DOHH2 (cell line): ENCODE data around the gene CGNL1.

Source experiments
- H3F3A ChIP-seq: fragments of 200-600 bp; sonication (generic), shearing (Covaris generic); 2 replicates; pipeline ENCODE4 v1.6.0; 2016; ENCODE audit warnings: antibody characterized with exemption, mild to moderate bottlenecking; ENCODE audit not compliant: control insufficient read depth, insufficient read depth
- H3K27ac ChIP-seq: fragments of 200-600 bp; sonication (generic); 2 replicates; pipeline ENCODE4 v1.5.1; 2014; ENCODE audit warnings: low read depth, mild to moderate bottlenecking, low read length, moderate library complexity
- H3K27me3 ChIP-seq: fragments of 200-600 bp; sonication (generic); 2 replicates; pipeline ENCODE4 v1.6.1; 2014; ENCODE audit warnings: mild to moderate bottlenecking, low read length, mixed read lengths; ENCODE audit not compliant: control insufficient read depth
- H3K36me3 ChIP-seq: fragments of 200-600 bp; sonication (generic); 2 replicates; pipeline ENCODE4 v1.6.1; 2014; ENCODE audit warnings: mild to moderate bottlenecking, low read length, moderate library complexity, mixed read lengths; ENCODE audit not compliant: control insufficient read depth
- H3K4me1 ChIP-seq: fragments of 200-600 bp; sonication (generic); 2 replicates; pipeline ENCODE4 v1.6.1; 2014; ENCODE audit warnings: mild to moderate bottlenecking, low read length, mixed read lengths; ENCODE audit not compliant: control insufficient read depth
- H3K4me2 ChIP-seq: fragments of 200-600 bp; sonication (generic); 2 replicates; pipeline ENCODE4 v1.6.0; 2014; ENCODE audit warnings: mild to moderate bottlenecking, low read length, moderate library complexity
- H3K4me3 ChIP-seq: fragments of 200-600 bp; sonication (generic); 2 replicates; pipeline ENCODE4 v1.5.1; 2014; ENCODE audit warnings: mild to moderate bottlenecking, low read length, mixed read lengths
- H3K79me2 ChIP-seq: fragments of 200-600 bp; sonication (generic); 2 replicates; pipeline ENCODE4 v1.6.1; 2014; ENCODE audit warnings: mild to moderate bottlenecking, low read length, mixed read lengths; ENCODE audit not compliant: control insufficient read depth
- H3K9me2 ChIP-seq: fragments of 200-600 bp; sonication (generic); replicated peaks from 2 replicates; pipeline ENCODE4 v1.6.1; 2014; ENCODE audit warnings: mild to moderate bottlenecking, low read length, mixed read lengths; ENCODE audit not compliant: control insufficient read depth
- H3K9me3 ChIP-seq: fragments of 200-600 bp; sonication (generic); 2 replicates; pipeline ENCODE4 v1.6.1; 2014; ENCODE audit warnings: antibody characterized with exemption, low read length, mixed read lengths; ENCODE audit not compliant: control insufficient read depth, insufficient read depth
- H4K20me1 ChIP-seq: fragments of 200-600 bp; sonication (generic); 2 replicates; pipeline ENCODE4 v1.6.0; 2014; ENCODE audit warnings: low read depth, mild to moderate bottlenecking, antibody characterized with exemption, low read length, moderate library complexity; ENCODE audit not compliant: control insufficient read depth, insufficient read depth
- EZH2phosphoT487 ChIP-seq: fragments of 200-600 bp; sonication (generic); IDR thresholded peaks from 2 replicates; pipeline ENCODE4 v1.6.1; 2017; ENCODE audit warnings: borderline replicate concordance, mild to moderate bottlenecking, antibody characterized with exemption, low read length, moderate library complexity, mixed read lengths
- TF ChIP-seq, protein P1 (sequence below): fragments of 200-600 bp; sonication (generic); IDR thresholded peaks from one replicate; pipeline ENCODE4 v1.5.1; 2014; ENCODE audit warnings: antibody characterized with exemption, mild to moderate bottlenecking, low read depth, low read length; ENCODE audit not compliant: poor library complexity, severe bottlenecking

CGNL1 gene

DNA sequence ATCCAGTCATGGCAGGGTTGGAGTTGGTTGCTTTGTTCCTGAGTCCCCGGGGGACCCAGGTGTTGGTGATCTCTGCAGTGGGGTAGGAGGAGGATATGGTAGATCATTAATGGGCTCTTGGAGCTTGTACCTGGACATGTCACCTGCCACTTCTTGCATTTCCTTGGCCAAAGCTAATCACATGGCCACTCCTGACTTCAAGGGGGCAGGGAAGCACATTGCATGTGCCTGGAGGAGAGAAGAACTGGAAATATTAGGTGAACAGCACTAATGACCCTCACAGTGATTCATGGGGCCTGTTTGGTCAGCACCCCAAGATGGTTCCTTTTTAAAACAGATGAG lies 128.3 kb downstream of the CGNL1 start:
- Histone ChIP-seq H3K4me2 (no peak overlapping the region), H3K27me3 (peaks cover 4% of the 10 kb centered on the region), H3K9me2 (no peaks in the 10 kb centered on the region), H3F3A (no peaks in the 10 kb centered on the region), H3K27ac (no peak overlapping the region), H3K9me3 (no peaks in the 10 kb centered on the region), H3K4me3 (no peak overlapping the region), H3K4me1 (no peaks in the 10 kb centered on the region), H3K79me2 (no peaks in the 10 kb centered on the region), H4K20me1 (no peaks in the 10 kb centered on the region), H3K36me3 (no peaks in the 10 kb centered on the region)
- no peak for TF ChIP-seq EZH2phosphoT487
- TF ChIP-seq, protein P1, sequence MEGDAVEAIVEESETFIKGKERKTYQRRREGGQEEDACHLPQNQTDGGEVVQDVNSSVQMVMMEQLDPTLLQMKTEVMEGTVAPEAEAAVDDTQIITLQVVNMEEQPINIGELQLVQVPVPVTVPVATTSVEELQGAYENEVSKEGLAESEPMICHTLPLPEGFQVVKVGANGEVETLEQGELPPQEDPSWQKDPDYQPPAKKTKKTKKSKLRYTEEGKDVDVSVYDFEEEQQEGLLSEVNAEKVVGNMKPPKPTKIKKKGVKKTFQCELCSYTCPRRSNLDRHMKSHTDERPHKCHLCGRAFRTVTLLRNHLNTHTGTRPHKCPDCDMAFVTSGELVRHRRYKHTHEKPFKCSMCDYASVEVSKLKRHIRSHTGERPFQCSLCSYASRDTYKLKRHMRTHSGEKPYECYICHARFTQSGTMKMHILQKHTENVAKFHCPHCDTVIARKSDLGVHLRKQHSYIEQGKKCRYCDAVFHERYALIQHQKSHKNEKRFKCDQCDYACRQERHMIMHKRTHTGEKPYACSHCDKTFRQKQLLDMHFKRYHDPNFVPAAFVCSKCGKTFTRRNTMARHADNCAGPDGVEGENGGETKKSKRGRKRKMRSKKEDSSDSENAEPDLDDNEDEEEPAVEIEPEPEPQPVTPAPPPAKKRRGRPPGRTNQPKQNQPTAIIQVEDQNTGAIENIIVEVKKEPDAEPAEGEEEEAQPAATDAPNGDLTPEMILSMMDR: no peak

DNA sequence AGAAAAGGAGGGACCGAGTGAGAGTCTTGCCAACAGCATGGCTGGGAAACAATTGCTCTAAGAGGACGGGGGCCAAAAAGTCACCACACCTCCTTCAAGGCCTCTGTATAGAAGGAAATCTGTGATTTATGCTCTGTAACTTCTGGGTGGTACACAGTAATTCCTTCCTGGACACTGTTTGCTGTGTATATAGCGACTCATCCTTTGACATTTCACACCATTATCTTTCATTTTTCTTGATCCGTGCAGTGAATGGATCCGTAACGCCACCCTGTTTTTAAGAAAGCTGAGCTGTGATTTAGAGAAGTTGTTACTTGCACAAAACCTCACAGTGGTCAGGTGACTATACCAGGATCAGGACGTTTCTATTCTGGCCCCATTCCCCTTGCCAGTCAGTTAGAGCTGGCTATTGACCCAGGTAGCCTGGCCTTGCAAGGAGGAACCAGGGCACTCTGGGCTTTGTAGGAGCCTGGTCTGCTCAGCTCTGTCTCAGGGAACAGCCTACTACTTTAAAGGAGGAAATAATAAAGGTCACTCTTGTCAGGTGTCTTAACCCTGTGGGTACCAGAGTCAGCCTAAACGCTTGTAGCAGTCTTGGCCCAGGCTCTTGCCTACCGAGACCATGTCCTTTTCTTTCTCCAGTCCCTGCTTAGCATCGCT lies 128.9 kb downstream of the CGNL1 start:
- no peaks in the 10 kb centered on the region for H3K9me3 ChIP-seq
- H3K36me3 ChIP-seq: no peaks in the 10 kb centered on the region
- no peaks in the 10 kb centered on the region for H4K20me1 ChIP-seq
- H3K27me3 ChIP-seq: peaks cover 7% of the 10 kb centered on the region
- H3K4me1 ChIP-seq: no peaks in the 10 kb centered on the region
- TF ChIP-seq, protein P1: no peak
- no peak for TF ChIP-seq EZH2phosphoT487
- no peaks in the 10 kb centered on the region for H3K9me2 ChIP-seq
- no peak overlapping the region for H3K27ac ChIP-seq
- no peak overlapping the region for H3K4me3 ChIP-seq
- H3F3A ChIP-seq: no peaks in the 10 kb centered on the region
- no peak overlapping the region for H3K4me2 ChIP-seq
- H3K79me2 ChIP-seq: no peaks in the 10 kb centered on the region

DNA sequence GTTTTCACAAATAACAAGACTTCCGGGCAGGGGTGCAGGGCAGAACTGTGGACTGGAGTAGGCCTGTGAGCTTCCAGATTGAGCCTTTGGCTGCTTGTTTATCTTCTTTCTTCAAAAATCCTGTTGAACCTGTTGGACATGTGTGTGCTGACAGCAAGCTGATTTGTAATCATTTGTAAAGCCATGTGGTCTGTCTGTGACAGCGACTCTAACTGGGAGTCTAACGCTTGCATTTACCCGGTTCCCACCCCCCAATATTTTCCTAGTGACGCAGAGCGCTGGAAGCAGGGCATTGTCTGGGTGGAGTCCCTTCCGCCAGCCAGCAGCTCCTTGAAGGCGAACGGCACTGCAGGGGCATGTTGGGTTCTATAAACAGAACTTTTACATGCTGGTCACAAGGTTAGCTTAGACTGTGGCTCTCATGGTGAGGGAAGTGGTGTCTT lies 129.7 kb downstream of the CGNL1 start:
- H3K4me2 ChIP-seq: no peak overlapping the region
- no peaks in the 10 kb centered on the region for H3K4me1 ChIP-seq
- no peak overlapping the region for H3K27ac ChIP-seq

More for the DNA sequence above, 129.7 kb downstream of the CGNL1 start:
- peaks cover 7% of the 10 kb centered on the region for H3K27me3 ChIP-seq
- no peaks in the 10 kb centered on the region for H3K9me2 ChIP-seq
- no peaks in the 10 kb centered on the region for H3F3A ChIP-seq
- H3K36me3 ChIP-seq: no peaks in the 10 kb centered on the region
- no peaks in the 10 kb centered on the region for H3K79me2 ChIP-seq
- H3K4me3 ChIP-seq: no peak overlapping the region
- TF ChIP-seq EZH2phosphoT487: no peak
- TF ChIP-seq, protein P1: no peak
- H3K9me3 ChIP-seq: no peaks in the 10 kb centered on the region
- H4K20me1 ChIP-seq: no peaks in the 10 kb centered on the region
